GM23338 (cell line): ENCODE data around the gene CLSTN1. TPM values are rescaled to one million over a fixed set of nuclear protein-coding genes. Genes with fewer than 3 reads are reported as not detected.

Experiments
- ATAC-seq: fragments of 200-7000 bp; cut with Tn5 transposase; 3 replicates; pipeline ENCODE4 v1.9.1; 2020
- DNase-seq: peaks from one replicate; pipeline ENCODE4 v3.0.0-alpha.2; 2015; ENCODE audit warnings: low spot score
- H2AFZ ChIP-seq: fragments of 200-600 bp; sonication (generic); 2 replicates; pipeline ENCODE4 v1.8.0; 2016; ENCODE audit warnings: antibody characterized with exemption, mild to moderate bottlenecking, moderate library complexity
- H3F3A ChIP-seq: fragments of 200-600 bp; sonication (generic); replicated peaks from 2 replicates; pipeline ENCODE4 v1.8.0; 2017; ENCODE audit warnings: antibody characterized with exemption, mixed run types, low read depth
- H3K27ac ChIP-seq: fragments of 200-600 bp; sonication (generic); 2 replicates; pipeline ENCODE4 v1.6.1; 2016; ENCODE audit warnings: low read depth
- H3K27me3 ChIP-seq: fragments of 200-600 bp; sonication (generic); 2 replicates; pipeline ENCODE4 v1.8.0; 2016; ENCODE audit warnings: mild to moderate bottlenecking, mixed run types, moderate library complexity; ENCODE audit not compliant: insufficient read depth
- H3K36me3 ChIP-seq: fragments of 200-600 bp; sonication (generic); 2 replicates; pipeline ENCODE4 v1.8.0; 2016; ENCODE audit warnings: mild to moderate bottlenecking; ENCODE audit not compliant: insufficient read depth
- H3K4me1 ChIP-seq: fragments of 200-600 bp; sonication (generic); 2 replicates; pipeline ENCODE4 v1.8.0; 2016; ENCODE audit warnings: mild to moderate bottlenecking, moderate library complexity; ENCODE audit not compliant: insufficient read depth
- H3K4me2 ChIP-seq: fragments of 200-600 bp; sonication (generic); 2 replicates; pipeline ENCODE4 v1.7.1; 2017; ENCODE audit warnings: mixed run types
- H3K4me3 ChIP-seq: fragments of 200-600 bp; sonication (generic); 2 replicates; pipeline ENCODE4 v1.6.1; 2016; ENCODE audit warnings: mixed run types
- H3K79me2 ChIP-seq: fragments of 200-600 bp; sonication (generic); replicated peaks from 2 replicates; pipeline ENCODE4 v1.8.0; 2017; ENCODE audit warnings: mild to moderate bottlenecking; ENCODE audit not compliant: insufficient read depth
- H3K9me2 ChIP-seq: fragments of 200-600 bp; sonication (generic); 2 replicates; pipeline ENCODE4 v1.8.0; 2017; ENCODE audit not compliant: insufficient read depth
- H4K20me1 ChIP-seq: fragments of 200-600 bp; sonication (generic); replicated peaks from 2 replicates; pipeline ENCODE4 v1.8.0; 2017; ENCODE audit warnings: mild to moderate bottlenecking; ENCODE audit not compliant: insufficient read depth
- H3K27ac Mint-ChIP-seq: 2 replicates; pipeline ENCODE4 v1.8.0; 2020; ENCODE audit warnings: inconsistent platforms, mild to moderate bottlenecking, moderate library complexity, mixed read lengths
- H3K27me3 Mint-ChIP-seq: 3 replicates; pipeline ENCODE4 v1.8.0; 2022; ENCODE audit warnings: low read depth, mild to moderate bottlenecking, moderate library complexity, mixed read lengths, inconsistent platforms; ENCODE audit not compliant: insufficient read depth, poor library complexity
- H3K36me3 Mint-ChIP-seq: 3 replicates; pipeline ENCODE4 v1.8.0; 2021; ENCODE audit warnings: low read depth, mild to moderate bottlenecking, inconsistent platforms, moderate library complexity, mixed read lengths
- H3K4me1 Mint-ChIP-seq: 3 replicates; pipeline ENCODE4 v1.8.0; 2020; ENCODE audit warnings: mild to moderate bottlenecking, inconsistent platforms, mixed read lengths
- H3K4me3 Mint-ChIP-seq: 3 replicates; pipeline ENCODE4 v1.8.0; 2021; ENCODE audit warnings: moderate library complexity, mild to moderate bottlenecking, inconsistent platforms, mixed read lengths
- H3K9me3 Mint-ChIP-seq: 3 replicates; pipeline ENCODE4 v1.8.0; 2020; ENCODE audit warnings: moderate library complexity, mild to moderate bottlenecking, inconsistent platforms, mixed read lengths
- CREB1 ChIP-seq: fragments of 250-450 bp; sonication (Bioruptor Pico); IDR thresholded peaks from 2 replicates; pipeline ENCODE4 v1.5.0; 2020; ENCODE audit warnings: low read depth, mild to moderate bottlenecking, moderate library complexity
- NANOG ChIP-seq: IDR thresholded peaks from 2 replicates; pipeline ENCODE4 v1.6.1; 2016; ENCODE audit warnings: antibody characterized with exemption, borderline replicate concordance
- STAT1 ChIP-seq: IDR thresholded peaks from one replicate; pipeline ENCODE4 v1.6.1; 2016; ENCODE audit warnings: antibody characterized with exemption; ENCODE audit not compliant: unreplicated experiment
- polyA plus RNA-seq: library from polyadenylated mRNA; unstranded; fragments of >200 nt; fragmentation: Nextera tagmentation; extraction: Ambion mirVana; gene quantifications from 2 replicates; pipeline ENCODE4 v1.2.1, GENCODE V29; 2016
- total RNA-seq: library from RNA; depleted of rRNA; stranded (reverse); fragments of >200 nt; shearing (Covaris generic); gene quantifications from 2 replicates; pipeline ENCODE4 v1.2.3, GENCODE V29; 2014
- TF ChIP-seq, protein P1 (sequence below): fragments of 250-450 bp; sonication (Bioruptor Pico); IDR thresholded peaks from 2 replicates; pipeline ENCODE4 v1.5.0; 2020; ENCODE audit warnings: mild to moderate bottlenecking, moderate library complexity
- TF ChIP-seq, protein P2 (sequence below), 2 experiments: fragments of 200-600 bp in 1 of 2; sonication (generic) in 1 of 2; conservative IDR thresholded peaks; 2 replicates each; pipeline versions ENCODE4 v1.5.1 to v1.6.1; 2016 to 2017; ENCODE audit warnings: antibody characterized with exemption in 2 of 2, low read depth in 2 of 2, mild to moderate bottlenecking in 2 of 2, moderate library complexity in 1 of 2

Gene CLSTN1
- total and polyA plus RNA-seq, 2 experiments from 2014 or later, result 38.5 to 66.2 TPM

- TF ChIP-seq, protein P1, sequence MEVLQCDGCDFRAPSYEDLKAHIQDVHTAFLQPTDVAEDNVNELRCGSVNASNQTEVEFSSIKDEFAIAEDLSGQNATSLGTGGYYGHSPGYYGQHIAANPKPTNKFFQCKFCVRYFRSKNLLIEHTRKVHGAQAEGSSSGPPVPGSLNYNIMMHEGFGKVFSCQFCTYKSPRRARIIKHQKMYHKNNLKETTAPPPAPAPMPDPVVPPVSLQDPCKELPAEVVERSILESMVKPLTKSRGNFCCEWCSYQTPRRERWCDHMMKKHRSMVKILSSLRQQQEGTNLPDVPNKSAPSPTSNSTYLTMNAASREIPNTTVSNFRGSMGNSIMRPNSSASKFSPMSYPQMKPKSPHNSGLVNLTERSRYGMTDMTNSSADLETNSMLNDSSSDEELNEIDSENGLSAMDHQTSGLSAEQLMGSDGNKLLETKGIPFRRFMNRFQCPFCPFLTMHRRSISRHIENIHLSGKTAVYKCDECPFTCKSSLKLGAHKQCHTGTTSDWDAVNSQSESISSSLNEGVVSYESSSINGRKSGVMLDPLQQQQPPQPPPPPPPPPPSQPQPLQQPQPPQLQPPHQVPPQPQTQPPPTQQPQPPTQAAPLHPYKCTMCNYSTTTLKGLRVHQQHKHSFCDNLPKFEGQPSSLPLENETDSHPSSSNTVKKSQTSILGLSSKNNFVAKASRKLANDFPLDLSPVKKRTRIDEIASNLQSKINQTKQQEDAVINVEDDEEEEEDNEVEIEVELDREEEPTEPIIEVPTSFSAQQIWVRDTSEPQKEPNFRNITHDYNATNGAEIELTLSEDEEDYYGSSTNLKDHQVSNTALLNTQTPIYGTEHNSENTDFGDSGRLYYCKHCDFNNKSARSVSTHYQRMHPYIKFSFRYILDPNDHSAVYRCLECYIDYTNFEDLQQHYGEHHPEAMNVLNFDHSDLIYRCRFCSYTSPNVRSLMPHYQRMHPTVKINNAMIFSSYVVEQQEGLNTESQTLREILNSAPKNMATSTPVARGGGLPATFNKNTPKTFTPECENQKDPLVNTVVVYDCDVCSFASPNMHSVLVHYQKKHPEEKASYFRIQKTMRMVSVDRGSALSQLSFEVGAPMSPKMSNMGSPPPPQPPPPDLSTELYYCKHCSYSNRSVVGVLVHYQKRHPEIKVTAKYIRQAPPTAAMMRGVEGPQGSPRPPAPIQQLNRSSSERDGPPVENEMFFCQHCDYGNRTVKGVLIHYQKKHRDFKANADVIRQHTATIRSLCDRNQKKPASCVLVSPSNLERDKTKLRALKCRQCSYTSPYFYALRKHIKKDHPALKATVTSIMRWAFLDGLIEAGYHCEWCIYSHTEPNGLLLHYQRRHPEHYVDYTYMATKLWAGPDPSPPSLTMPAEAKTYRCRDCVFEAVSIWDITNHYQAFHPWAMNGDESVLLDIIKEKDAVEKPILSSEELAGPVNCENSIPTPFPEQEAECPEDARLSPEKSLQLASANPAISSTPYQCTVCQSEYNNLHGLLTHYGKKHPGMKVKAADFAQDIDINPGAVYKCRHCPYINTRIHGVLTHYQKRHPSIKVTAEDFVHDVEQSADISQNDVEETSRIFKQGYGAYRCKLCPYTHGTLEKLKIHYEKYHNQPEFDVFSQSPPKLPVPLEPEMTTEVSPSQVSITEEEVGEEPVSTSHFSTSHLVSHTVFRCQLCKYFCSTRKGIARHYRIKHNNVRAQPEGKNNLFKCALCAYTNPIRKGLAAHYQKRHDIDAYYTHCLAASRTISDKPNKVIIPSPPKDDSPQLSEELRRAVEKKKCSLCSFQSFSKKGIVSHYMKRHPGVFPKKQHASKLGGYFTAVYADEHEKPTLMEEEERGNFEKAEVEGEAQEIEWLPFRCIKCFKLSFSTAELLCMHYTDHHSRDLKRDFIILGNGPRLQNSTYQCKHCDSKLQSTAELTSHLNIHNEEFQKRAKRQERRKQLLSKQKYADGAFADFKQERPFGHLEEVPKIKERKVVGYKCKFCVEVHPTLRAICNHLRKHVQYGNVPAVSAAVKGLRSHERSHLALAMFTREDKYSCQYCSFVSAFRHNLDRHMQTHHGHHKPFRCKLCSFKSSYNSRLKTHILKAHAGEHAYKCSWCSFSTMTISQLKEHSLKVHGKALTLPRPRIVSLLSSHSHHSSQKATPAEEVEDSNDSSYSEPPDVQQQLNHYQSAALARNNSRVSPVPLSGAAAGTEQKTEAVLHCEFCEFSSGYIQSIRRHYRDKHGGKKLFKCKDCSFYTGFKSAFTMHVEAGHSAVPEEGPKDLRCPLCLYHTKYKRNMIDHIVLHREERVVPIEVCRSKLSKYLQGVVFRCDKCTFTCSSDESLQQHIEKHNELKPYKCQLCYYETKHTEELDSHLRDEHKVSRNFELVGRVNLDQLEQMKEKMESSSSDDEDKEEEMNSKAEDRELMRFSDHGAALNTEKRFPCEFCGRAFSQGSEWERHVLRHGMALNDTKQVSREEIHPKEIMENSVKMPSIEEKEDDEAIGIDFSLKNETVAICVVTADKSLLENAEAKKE, result no peak
These were observed 77.6 kb downstream of the CLSTN1 start (continued) for GRCh38 chr1:9746211-9746610.

DNA sequence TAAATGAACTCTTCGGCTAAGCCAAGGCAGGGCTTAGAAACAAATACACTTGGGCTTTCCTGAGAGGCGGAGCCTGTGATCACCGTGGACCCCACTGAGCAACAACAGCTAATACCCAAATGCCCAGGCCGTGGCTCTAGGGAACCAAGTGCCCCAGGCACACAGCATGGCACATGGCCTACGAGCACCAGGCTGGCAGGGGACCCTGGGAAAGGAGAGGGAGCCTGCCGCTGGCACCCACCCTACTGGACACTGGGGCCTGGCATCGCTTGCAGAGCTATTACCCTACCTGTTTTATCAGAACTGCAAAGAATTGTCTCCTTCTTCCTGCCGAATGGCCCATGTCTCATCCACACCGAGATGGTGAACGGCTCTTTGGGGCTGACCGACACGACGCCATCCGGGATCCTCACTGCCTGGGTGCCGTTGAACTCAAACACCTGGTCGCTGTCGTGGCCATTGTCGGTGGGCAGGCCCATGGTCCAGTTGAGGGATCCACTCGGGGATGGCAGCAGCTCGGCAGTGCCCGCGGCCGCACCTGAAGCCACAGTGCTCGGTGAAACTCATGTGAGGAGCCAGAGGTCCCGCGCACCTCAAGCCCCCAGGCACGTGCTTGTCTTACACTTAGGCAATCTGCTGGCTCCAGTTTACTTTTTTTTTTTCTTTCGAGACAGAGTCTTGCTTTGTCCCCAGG, 79.5 kb downstream of the CLSTN1 start:
- Histone ChIP-seq H3K4me2 (no peak overlapping the region), H4K20me1 (peaks cover 8% of the 10 kb centered on the region), H3K36me3 (peaks cover 31% of the 10 kb centered on the region), H3K9me2 (no peaks in the 10 kb centered on the region), H2AFZ (no peak overlapping the region), H3K27ac (no peak overlapping the region), H3K27me3 (no peaks in the 10 kb centered on the region), H3F3A (0 out of 2 replicates have a peak, but pooled peaks cover 11% of the 10 kb centered on the region), H3K4me1 (no peaks in the 10 kb centered on the region), H3K79me2 (no peaks in the 10 kb centered on the region), H3K4me3 (no peak overlapping the region)
- Mint-ChIP-seq H3K4me1 (no peaks in the 10 kb centered on the region), H3K27me3 (peaks cover 2% of the 10 kb centered on the region), H3K9me3 (no peaks in the 10 kb centered on the region), H3K4me3 (no peak overlapping the region), H3K36me3 (peaks cover 66% of the 10 kb centered on the region), H3K27ac (no peak overlapping the region)
- ATAC-seq, result no peak
- no peak for DNase-seq
- TF ChIP-seq CREB1 (CRISPR knock-in tag) (no peak), STAT1 (no peak), NANOG (no peak)
- TF ChIP-seq, protein P2, sequence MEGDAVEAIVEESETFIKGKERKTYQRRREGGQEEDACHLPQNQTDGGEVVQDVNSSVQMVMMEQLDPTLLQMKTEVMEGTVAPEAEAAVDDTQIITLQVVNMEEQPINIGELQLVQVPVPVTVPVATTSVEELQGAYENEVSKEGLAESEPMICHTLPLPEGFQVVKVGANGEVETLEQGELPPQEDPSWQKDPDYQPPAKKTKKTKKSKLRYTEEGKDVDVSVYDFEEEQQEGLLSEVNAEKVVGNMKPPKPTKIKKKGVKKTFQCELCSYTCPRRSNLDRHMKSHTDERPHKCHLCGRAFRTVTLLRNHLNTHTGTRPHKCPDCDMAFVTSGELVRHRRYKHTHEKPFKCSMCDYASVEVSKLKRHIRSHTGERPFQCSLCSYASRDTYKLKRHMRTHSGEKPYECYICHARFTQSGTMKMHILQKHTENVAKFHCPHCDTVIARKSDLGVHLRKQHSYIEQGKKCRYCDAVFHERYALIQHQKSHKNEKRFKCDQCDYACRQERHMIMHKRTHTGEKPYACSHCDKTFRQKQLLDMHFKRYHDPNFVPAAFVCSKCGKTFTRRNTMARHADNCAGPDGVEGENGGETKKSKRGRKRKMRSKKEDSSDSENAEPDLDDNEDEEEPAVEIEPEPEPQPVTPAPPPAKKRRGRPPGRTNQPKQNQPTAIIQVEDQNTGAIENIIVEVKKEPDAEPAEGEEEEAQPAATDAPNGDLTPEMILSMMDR (conservative IDR thresholded peaks at IDR 0.05; ENCODE audit: low read depth in 2 of 2), result no peak
